ENCODE measurements around the gene MASP2. TPM values are rescaled to one million over a fixed set of nuclear protein-coding genes. Genes with fewer than 3 reads are reported as not detected.

MASP2 gene
- total RNA-seq, 1 donor from 2014 or later = not detected

DNA sequence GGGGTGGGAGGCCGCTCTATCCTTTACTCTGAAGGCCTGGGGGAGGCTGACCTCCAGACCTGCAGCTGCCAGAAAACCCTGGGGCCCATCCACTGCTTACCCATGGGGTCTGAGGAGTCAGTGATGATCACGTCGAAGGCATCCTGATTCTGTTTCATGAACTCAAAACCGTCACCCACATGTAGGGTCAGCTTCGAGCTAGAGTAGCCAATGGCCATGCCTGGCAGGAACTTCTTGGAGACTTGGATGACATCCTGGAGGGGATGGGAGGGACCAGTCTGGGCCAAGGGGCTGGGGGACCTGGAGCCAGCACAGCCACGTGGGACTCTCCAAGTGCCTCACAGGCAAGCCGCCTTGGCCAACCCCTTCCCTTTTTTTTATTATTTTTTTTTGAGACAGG lies 9.5 kb upstream of the MASP2 start:
- DNase-seq (ENCODE audit: low read depth) = no peak
- TF ChIP-seq, protein P1, sequence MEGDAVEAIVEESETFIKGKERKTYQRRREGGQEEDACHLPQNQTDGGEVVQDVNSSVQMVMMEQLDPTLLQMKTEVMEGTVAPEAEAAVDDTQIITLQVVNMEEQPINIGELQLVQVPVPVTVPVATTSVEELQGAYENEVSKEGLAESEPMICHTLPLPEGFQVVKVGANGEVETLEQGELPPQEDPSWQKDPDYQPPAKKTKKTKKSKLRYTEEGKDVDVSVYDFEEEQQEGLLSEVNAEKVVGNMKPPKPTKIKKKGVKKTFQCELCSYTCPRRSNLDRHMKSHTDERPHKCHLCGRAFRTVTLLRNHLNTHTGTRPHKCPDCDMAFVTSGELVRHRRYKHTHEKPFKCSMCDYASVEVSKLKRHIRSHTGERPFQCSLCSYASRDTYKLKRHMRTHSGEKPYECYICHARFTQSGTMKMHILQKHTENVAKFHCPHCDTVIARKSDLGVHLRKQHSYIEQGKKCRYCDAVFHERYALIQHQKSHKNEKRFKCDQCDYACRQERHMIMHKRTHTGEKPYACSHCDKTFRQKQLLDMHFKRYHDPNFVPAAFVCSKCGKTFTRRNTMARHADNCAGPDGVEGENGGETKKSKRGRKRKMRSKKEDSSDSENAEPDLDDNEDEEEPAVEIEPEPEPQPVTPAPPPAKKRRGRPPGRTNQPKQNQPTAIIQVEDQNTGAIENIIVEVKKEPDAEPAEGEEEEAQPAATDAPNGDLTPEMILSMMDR (conservative IDR thresholded peaks at IDR 0.05; ENCODE audit: low read depth, low read length) = no peak
- H3K4me3 ChIP-seq (ENCODE audit: low read depth, low read length) = no peak overlapping the region

DNA sequence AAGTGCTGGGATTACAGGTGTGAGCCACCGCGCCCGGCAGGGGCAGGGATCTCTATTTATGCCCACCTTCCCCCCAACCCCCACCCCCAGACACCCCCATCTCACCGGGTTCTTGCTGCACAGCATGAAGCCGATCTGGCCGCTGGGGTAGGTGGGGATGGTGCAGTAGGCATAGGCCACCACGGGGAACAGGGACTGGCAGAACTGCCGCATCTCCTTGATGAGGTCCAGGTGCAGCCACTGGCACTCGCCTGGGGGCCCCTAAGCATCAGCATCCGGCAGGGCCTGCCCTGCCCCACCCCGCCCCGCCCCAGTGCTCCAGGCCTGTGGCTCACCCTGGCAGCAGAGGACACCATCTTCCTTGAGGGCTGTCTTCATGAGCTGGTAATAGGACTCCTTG lies 8.6 kb upstream of the MASP2 start:
- TF ChIP-seq, protein P1 (conservative IDR thresholded peaks at IDR 0.05; ENCODE audit: low read depth, low read length) = no peak
- H3K4me3 ChIP-seq (ENCODE audit: low read depth, low read length) = no peak overlapping the region
- DNase-seq (ENCODE audit: low read depth) = no peak

DNA sequence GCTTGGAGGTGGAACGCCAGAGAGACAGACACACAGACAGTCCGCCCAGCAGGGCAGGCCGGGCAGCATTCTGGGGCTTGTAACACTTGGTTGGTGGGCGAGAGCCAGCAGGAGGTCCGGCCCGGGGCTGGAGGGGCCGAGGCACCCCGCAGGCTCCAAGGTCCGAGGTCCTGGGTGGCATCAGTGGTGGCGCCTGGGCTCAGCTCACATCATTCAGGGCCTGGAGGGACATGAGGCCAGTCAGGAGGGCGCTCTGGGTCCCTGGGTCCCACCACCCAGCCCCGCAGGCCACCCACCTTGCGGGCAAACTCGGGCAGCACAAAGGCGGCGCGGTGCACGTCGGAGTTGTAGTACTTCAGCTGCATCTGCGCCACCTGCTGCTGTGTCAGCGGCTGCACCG lies 7.6 kb upstream of the MASP2 start:
- DNase-seq (ENCODE audit: low read depth) = no peak
- TF ChIP-seq, protein P1 (conservative IDR thresholded peaks at IDR 0.05; ENCODE audit: low read depth, low read length) = no peak
- no peak overlapping the region for H3K4me3 ChIP-seq (ENCODE audit: low read depth, low read length)

DNA sequence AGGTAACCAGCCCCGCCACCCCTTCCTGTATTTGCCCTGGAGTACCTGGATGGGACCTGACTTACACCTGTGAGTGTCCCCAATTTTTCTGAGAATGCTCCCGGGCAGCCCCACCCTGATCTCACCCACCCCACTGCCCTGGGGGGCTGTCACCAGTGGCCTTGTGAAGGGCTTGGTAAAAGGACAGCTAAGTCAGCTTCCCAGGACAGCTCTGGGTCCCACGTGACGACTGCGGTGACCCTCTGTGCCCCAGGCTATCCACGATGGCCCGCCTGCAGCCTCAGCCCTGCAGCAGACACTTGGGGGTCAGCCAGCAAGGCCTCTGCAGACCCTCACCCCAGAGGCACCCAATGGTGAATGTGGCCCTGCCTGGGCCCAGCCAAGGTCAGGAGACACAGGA lies 7.1 kb upstream of the MASP2 start:
- no peak for DNase-seq (ENCODE audit: low read depth)
- TF ChIP-seq, protein P1 (conservative IDR thresholded peaks at IDR 0.05; ENCODE audit: low read depth, low read length) = no peak
- no peak overlapping the region for H3K4me3 ChIP-seq (ENCODE audit: low read depth, low read length)

DNA sequence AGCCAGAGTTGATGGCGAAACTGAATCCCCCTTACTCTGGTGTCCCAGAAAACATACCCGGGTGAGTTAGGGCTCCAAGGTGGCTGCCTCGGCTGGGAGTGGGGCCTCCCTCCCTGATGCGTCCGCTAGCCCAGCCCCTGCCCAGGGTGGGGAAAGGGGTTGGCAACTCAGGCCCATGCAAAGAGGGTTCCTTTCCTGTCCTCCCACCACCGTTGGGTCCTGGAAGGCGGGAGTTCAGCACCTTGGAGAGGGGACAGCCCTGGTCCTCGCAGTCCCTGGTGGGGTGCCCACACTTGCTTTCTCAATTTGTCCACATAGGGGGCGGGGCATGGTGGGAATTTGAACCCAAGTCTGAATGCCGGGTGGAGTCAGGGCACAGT lies 6.7 kb upstream of the MASP2 start:
- no peak overlapping the region for H3K4me3 ChIP-seq (ENCODE audit: low read depth, low read length)
- TF ChIP-seq, protein P1 (conservative IDR thresholded peaks at IDR 0.05; ENCODE audit: low read depth, low read length) = no peak
- no peak for DNase-seq (ENCODE audit: low read depth)

DNA sequence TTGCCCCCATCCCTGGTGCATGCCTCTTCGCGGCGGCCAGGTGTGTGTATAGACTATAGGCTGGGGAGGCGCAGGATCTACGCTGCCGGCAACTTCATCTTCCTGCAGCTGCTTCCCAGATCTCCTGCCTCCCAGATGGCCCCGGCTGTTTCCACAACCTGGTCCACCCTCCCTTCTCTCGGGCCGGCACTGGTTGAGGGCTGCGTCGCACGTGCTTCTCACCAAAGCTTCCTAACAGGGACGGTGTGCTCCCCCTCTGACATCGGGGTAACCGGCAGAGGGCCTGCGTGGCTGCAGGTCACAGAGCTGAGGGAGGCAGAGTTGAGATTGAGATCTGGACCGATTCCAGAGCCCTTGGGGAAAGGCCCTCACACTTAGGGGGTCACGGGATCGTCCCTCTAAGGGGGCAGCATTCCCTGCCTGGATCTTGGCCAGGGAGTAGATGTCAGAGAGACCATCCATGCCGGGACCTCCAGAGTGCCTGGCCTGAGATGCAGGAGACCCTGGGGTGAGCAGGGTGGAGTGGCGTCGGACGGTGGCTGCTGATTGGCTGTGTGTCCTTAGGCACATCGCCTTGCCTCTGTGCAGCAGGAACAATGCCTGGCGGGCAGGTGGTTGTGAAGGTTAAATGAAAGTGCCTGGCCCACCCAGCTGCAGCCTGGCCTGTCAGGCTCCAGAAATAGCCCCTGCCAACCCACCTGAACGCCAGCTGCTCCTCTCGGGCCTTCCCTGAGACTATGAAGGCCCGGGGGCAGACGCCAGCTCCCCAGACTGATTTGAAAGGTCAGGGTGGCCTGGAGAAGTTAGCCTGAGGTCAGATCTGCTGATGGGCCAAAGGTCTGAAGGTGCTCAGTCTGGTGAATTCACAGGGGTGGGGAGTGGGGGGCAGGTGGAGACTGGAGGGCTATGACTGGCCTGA lies 6.1 kb upstream of the MASP2 start:
- DNase-seq (ENCODE audit: low read depth) = no peak
- no peak overlapping the region for H3K4me3 ChIP-seq (ENCODE audit: low read depth, low read length)
- TF ChIP-seq, protein P1 (conservative IDR thresholded peaks at IDR 0.05; ENCODE audit: low read depth, low read length) = no peak
